T47D (cell line): Measurements from ENCODE around the gene TTC9C.
"Not testable (repeated sequence)": the region's sequence is repeated elsewhere in the genome, so short reads cannot be mapped to it uniquely, and the experiment has no call there.

Experiments
- DNase-seq, 2 experiments: peaks; one replicate each; pipeline versions ENCODE4 v3.0.0 to v3.0.0-alpha.2; 2011 to 2012; ENCODE audit warnings: low read depth in 1 of 2, low spot score in 1 of 2
- JUND ChIP-seq: IDR thresholded peaks from 2 replicates; pipeline ENCODE4 v1.6.1; 2012; ENCODE audit warnings: low read depth
- in situ Hi-C: cut with HindIII; loops from 2 replicates; pipeline ENCODE4 v1.10.0; 2016; ENCODE audit warnings: low sequenced_read_pairs, low pct_unique_long_range_greater_than_20kb

TTC9C gene

DNA sequence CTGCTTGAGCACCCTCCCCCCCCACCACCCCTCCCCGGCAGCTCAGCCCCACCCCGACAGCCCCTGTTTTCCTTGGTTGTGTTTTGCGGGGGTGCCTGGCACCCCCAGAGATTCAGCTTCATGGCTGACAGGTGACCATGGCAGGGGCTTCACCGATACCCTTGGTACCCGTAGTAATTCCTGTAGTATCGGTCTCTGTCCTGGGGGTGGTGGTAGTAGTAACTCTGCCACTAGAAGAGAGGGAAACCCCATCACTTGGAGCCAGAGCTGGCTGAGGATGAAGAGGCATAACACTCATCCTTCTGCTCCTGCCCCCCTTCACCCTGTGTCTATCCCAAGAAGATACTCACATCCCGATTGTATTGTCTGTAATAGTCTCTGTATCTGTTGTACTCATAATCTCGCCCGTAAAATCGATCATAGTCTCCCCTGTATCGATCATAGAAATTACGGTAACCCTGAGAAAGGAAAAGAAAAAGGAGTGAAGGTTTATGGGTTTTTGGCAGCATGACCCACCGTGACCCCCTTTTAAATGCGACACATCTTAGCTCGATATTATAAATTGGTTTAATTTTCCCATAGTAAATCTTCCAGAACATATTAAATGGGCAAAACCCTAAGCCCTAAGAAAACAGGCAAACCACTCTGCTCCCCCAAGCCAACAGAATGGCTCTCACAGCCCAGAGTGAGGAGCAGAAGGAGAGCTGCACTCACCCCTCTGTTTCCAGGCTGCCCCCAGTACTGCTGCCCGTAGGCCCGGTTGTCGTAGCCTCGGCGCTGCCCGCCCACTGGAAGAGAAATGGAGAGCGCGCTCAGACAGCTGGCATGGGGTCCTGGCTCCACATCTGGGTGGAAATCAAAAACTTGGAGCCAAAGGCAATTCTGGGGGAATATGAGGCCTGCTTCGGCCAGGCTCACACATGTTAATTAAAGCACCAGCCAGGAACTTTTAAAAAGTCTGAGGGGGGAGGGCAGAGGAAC is 12.8 kb upstream of the TTC9C start:
- DNase-seq = no peak
- in situ Hi-C loops = no loop called here

DNA sequence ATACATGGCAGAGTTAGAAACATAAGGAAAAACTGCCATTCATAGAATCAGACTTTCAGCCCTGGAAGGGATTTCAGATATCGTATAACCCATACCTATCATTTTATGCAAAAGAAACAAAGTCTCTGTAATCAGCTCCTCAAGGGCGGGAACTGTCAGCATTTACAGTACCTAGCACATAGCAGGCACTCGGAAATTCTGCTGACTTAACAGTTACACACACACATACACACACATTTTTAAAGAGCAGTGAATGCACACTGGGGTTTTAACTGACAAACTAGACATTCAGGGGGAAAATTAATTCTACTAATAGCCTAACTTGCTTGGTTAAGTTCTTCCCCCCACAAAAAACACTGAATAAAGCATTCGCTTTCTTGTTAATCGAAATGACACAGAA is 12.1 kb upstream of the TTC9C start:
- no peak for TF ChIP-seq JUND
- in situ Hi-C loops = no loop called here
- DNase-seq = no peak

More for the DNA sequence above, 12.8 kb upstream of the TTC9C start:
- TF ChIP-seq JUND = no peak

DNA sequence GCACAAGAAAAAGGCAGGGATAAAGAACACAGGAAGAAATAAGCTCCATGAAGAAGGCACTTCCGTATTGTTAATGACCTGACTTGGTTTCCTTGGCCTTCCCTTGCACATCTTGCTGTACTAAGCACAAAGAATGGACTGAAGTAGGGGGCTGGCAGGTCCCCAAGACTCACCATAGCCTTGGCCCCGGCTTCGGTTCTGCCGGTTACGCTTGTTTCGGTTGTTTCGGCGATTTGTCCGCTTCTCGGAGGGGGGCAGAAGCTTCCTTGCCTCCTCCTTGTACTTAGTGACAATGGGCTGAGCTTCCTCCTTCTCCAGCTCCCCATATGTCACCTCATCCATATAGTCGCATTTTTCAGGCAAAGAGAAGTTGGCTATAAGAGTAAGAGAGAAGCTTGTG is 11.5 kb upstream of the TTC9C start:
- TF ChIP-seq JUND = no peak
- in situ Hi-C loops = no loop called here
- DNase-seq = no peak

DNA sequence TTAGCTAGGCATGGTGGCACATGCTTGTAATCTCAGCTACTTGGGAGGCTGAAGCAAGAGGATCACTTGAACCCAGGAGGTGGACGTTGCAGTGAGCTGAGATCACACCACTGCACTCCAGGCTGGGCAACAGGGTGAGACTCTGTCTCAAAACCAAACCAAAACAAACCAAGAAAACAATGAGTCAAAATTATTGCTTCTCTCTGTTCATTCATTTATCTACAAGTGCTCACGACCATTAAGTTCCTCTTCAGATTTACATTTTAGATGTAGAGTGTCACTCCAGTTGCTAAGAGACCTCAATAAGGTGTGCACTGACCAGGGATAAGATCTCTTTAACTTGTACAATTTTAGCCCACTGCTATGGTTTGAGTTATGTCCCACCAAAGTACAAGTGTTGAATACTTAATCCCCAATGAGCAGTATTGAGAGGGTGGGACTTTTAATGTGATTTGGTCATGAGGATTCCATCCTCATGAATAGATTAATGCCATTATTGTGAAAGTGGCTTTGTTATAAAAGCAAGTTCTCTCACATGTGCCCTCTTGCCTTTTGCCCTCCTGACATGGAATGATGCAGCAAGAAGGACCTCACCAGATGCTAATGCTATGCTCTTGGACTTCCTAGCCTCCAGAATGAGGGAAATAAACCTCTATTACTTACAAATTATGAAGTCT is 8.8 kb upstream of the TTC9C start:
- DNase-seq = no peak
- in situ Hi-C loops = no loop called here
- TF ChIP-seq JUND = no peak

DNA sequence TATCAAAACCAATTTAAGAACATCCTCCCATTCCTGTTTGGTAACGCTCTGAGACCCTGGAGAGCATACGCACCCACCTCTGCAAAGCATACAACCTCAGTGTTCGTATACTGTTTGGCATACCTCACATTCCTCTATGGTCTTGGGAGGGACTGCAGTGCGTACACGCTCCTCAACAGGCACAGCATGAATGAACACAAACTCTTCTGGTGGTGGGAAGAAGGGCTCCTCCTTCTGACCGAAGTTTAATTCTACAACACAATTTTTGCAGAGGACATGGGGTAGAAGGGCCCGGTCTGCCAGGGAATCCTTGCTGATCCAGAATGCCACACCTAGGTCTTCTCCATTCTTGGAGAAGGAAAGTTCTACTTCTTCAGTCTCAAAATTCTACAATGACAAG is 6.3 kb upstream of the TTC9C start:
- no peak for TF ChIP-seq JUND
- in situ Hi-C loops = no loop called here
- peak in 1 of 2 experiments; percentile 59 for DNase-seq

DNA sequence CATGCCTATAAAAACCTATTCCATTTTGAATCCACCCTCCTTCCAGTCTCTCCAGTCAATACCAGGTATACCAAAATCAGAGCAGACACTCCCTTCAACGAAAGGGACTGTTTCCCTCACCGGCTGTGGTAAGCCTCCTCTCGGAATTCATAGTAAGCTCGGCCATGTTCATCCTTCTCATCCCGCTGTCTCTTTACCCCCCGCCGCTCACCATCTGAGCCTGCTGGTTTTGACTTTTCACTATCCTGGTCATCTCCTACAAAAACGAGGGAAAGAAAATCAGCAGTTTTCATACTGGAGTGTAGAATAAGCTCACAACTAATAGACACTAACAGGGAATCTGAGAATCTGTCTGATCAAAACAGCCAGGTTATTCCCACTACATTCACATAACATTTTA is 4.1 kb upstream of the TTC9C start:
- no peak for DNase-seq
- TF ChIP-seq JUND = no peak
- in situ Hi-C loops = no loop called here

DNA sequence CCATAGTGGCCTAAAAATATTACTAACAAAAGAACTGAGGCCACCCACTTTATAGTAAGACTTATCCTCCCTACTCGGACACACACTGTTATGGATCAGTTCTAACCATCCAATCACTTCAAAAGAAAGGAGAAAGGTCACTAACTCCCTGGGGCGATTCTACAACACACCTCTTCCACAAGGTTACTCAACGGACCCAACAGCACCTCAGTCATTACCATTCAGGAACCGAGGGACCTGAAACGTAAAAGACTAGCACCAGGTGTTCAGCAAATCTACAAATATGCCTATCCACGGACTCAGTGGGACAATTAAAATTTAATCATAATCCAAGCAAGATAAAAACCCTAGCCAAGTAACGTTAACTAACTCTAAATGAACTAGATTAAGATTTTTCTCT is 2.6 kb upstream of the TTC9C start:
- DNase-seq = peak in 1 of 2 experiments; percentile 49
- in situ Hi-C loops = no loop called here
- no peak for TF ChIP-seq JUND

DNA sequence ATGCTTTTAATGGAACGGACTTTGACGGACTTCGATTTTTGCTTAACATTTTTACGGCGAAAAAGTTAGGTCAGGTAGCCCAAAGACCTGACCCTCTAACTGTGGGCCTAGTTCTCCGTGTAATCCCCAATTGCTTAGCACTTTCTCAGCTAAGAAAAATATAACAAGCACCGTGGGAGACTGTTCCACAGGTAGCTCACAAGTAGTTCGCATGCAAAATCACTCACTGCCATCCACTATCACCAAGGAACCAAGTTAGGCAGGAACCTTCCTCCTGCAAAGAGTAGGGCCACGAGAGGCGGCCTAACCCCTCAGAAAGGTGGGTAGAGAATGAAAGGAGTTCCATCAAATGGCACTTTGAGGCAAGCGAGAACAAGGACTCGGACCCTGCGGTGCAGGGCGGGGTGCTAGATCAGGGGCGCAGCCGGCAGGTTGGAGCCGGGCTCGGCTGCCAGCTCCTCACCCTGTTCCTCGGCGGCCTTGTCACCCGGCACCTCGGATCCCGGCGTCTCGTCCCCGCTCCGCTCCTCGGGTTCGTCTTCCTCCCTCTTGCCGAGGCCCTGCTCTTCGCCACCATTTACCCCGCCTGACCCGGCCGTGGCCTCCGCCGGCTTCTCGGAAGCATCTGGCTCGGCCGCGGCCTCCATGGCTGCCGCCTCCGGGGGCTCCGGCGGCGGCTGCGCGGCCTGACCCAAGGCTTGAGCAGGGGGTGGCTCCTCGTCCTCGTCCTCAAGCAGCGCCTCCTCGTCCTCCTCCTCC is 2.0 kb upstream of the TTC9C start:
- no peak for DNase-seq
- no peak for TF ChIP-seq JUND
- in situ Hi-C loops = no loop called here

DNA sequence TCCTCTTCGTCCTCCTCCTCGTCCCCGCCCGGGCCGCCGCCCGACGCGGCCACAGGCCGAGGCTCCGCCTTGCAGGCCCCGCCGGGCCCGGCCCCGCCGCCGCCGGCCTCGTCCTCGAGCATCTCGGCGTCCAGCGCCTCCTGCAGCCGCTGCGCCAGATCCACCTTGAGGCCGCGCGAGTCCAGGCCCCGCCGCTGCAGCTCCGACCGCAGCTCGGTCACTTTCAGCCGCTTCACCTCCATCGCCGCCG is 1.4 kb upstream of the TTC9C start:
- no peak for TF ChIP-seq JUND
- in situ Hi-C loops = no loop called here
- peak in 1 of 2 experiments; percentile 51 for DNase-seq

DNA sequence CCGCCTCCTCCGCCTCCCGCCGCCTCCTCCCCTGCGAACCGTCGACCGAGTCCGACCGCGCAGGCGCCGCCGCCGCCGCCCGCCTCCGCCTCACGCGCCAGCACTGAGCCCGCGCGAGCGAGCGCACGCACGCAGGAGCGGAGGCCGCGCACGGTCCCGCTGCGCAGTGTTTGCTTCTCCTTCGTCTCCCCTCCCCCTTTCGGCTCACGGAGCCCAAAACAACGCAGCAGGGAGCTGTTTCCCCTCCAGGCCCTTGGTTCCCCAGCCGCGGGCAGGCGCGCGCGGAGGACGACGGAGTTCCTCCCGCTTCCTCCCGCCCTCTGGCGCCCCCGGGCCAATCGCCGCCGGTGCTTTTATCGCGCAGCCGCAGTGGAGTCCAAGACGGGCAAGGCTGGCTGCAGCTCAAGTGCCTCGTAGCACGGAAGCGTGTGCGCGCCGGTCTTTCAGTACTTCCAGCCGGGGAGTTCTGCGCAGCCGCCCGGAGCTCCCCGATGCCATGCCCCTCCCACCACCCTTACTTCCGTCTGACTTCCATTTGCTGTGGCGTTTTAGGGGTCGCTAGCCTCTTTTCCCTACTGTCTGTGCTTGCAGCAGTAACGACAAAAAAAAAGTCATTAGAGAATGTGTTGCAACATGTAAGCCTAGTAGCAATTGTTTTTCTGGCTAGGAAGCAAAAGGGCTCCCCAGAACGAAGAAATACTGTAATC is 968 bp upstream of the TTC9C start, which contains the start of gene HNRNPUL2:
Gene HNRNPUL2, minus strand, starts transcription at position 293 of the 707 bp plus-strand sequence. CDS start 301 bp downstream, outside the sequence.
- no peak for TF ChIP-seq JUND
- in situ Hi-C loops = no loop called here
- peak; percentile 99 for DNase-seq

DNA sequence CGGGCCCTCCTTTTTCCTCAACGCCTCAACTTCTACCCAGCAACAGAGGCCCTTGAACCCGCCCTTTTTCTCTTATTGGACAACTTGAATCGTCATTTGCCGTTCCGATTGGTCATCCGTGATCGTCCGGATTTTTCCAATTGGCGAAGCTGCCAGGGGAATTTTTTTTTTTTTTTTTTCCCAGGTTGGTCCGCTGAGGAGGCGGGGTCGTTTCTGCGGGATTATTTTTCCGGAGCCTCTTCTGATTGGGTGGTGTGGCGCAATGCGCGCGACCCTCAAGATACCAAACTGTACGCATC is 465 bp upstream of the TTC9C start:
- in situ Hi-C loops = no loop called here
- TF ChIP-seq JUND = no peak
- DNase-seq = peak; percentile 95 to 100

DNA sequence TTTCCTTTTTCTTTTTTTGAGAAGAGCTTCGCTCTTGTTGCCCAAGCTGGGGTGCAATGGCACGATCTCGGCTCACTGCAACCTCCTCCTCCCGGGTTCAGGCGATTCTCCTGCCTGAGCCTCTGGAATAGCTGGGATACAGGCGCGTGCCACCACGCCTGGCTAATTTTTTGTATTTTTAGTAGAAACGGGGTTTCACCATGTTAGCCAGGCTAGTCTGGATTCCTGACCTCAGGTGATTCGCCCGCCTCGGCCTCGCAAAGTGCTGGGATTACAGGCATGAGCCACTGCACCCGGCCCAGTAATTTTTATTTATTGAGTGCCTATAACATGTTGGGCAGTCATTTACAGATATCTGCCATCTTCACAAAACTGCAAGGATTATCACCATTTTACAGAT is 1.8 kb downstream of the TTC9C start:
- DNase-seq, in situ Hi-C loops: not testable (repeated sequence)
